Measurements from ENCODE around the gene ASTL. TPM values are rescaled to one million over a fixed set of nuclear protein-coding genes. Genes with fewer than 3 reads are reported as not detected.
A peak's percentile ranks its signal among the peaks of the same experiment; 100 is the strongest.

ASTL gene
- total RNA-seq, 4 donors from 2014 or later = 0.84 to 3.3 TPM; not detected in 2

GRCh38 chr2:96111257-96111640, 27.1 kb downstream of the ASTL start:
- ATAC-seq (ENCODE audit: low FRiP score) = no peak
- DNase-seq (ENCODE audit: low spot score) = no peak

GRCh38 chr2:96110621-96111256, 27.6 kb downstream of the ASTL start:
- no peak for DNase-seq (ENCODE audit: low spot score)
- no peak for ATAC-seq (ENCODE audit: low FRiP score)
- no peak for TF ChIP-seq CTCF (IDR thresholded peaks at IDR 0.05)

More at GRCh38 chr2:96111257-96111640, 27.1 kb downstream of the ASTL start:
- TF ChIP-seq CTCF (IDR thresholded peaks at IDR 0.05) = no peak

GRCh38 chr2:96109931-96110511, 28.3 kb downstream of the ASTL start:
- ATAC-seq (ENCODE audit: low FRiP score) = no peak
- DNase-seq (ENCODE audit: low spot score) = no peak
- TF ChIP-seq CTCF (IDR thresholded peaks at IDR 0.05) = no peak

- DNase-seq (ENCODE audit: low spot score) (no peak), ATAC-seq (ENCODE audit: low FRiP score) (no peak)
- TF ChIP-seq CTCF (IDR thresholded peaks at IDR 0.05) = peak in 1 of 3 donors; percentile 11
These were observed 29.0 kb downstream of the ASTL start for GRCh38 chr2:96109361-96109680.

- DNase-seq (ENCODE audit: low spot score) = no peak
- ATAC-seq (ENCODE audit: low FRiP score) = no peak
- TF ChIP-seq CTCF (IDR thresholded peaks at IDR 0.05) = no peak
These were observed 29.6 kb downstream of the ASTL start for GRCh38 chr2:96108541-96109360.

GRCh38 chr2:96108151-96108540, 30.2 kb downstream of the ASTL start:
- DNase-seq (ENCODE audit: low spot score) (no peak), ATAC-seq (ENCODE audit: low FRiP score) (no peak)
- TF ChIP-seq CTCF (IDR thresholded peaks at IDR 0.05) = no peak
